Uterus (tissue), 4 donors: ENCODE data around the gene USP26. TPM values are rescaled to one million over a fixed set of nuclear protein-coding genes. Genes with fewer than 3 reads are reported as not detected.

Experiments used
- DNase-seq, 2 donors: peaks; one replicate each; pipeline ENCODE4 v3.0.0-alpha.2; 2019 to 2020
- H3K27ac ChIP-seq, 2 donors: fragments of 200-600 bp; sonication (generic); 1 replicate in 1 of 2; 2 replicates in 1 of 2; pipeline ENCODE4 v1.5.1; 2016 to 2018
- H3K27me3 ChIP-seq, 2 donors: fragments of 200-600 bp; sonication (generic); one replicate each; pipeline ENCODE4 v1.5.1; 2018 to 2019; ENCODE audit warnings: control low read depth in 1 of 2
- H3K36me3 ChIP-seq, 2 donors: fragments of 200-600 bp; sonication (generic); one replicate each; pipeline ENCODE4 v1.5.1; 2019; ENCODE audit warnings: control low read depth in 1 of 2
- H3K4me1 ChIP-seq, 2 donors: fragments of 200-600 bp; sonication (generic); one replicate each; pipeline ENCODE4 v1.5.1; 2018 to 2019; ENCODE audit warnings: control low read depth in 1 of 2
- H3K4me3 ChIP-seq, 2 donors: fragments of 200-600 bp; sonication (generic); 1 replicate in 1 of 2; 2 replicates in 1 of 2; pipeline ENCODE4 v1.5.1; 2018 to 2019; ENCODE audit warnings: mild to moderate bottlenecking in 1 of 2
- H3K9me3 ChIP-seq, 2 donors: fragments of 200-600 bp; sonication (generic); one replicate each; pipeline ENCODE4 v1.5.1; 2019; ENCODE audit warnings: control low read depth in 1 of 2
- CTCF ChIP-seq, 4 experiments: fragments of 200-600 bp in 2 of 4; fragments of 450-650 bp in 2 of 4; sonication (generic) in 2 of 4; IDR thresholded peaks; one replicate each; pipeline ENCODE4 v1.5.1; 2016 to 2019; ENCODE audit warnings: antibody characterized with exemption in 4 of 4, mild to moderate bottlenecking in 2 of 4, moderate library complexity in 1 of 4
- POLR2A ChIP-seq, 2 donors: fragments of 450-650 bp; IDR thresholded peaks; one replicate each; pipeline ENCODE4 v1.6.1; 2016; ENCODE audit warnings: antibody characterized with exemption in 2 of 2, mild to moderate bottlenecking in 1 of 2, moderate library complexity in 1 of 2
- intact Hi-C: fragments of 100-400 bp; cut with DNase I; formaldehyde crosslinking; loops from one replicate; pipeline ENCODE4 v1.15.1; 2023; ENCODE audit warnings: low total_unique reads
- total RNA-seq, 4 donors: library from RNA; depleted of rRNA in 3 of 4; stranded (reverse); fragments of >200 nt in 3 of 4; gene quantifications; one replicate each; pipeline versions ENCODE4 v1.1.0 to v1.2.4, GENCODE V29; 2014 to 2023
- donor health status: DM: yes; HTN: yes; CAD: no.

Gene USP26
- total RNA-seq, 4 donors from 2014 or later: not detected

GRCh38 chrX:133042260-133042659 is 54.6 kb downstream of the USP26 start:
- H3K27me3 ChIP-seq: no peaks in the 10 kb centered on the region
- no peaks in the 10 kb centered on the region for H3K4me1 ChIP-seq
- no peak for TF ChIP-seq POLR2A (IDR thresholded peaks at IDR 0.05)
- TF ChIP-seq CTCF (IDR thresholded peaks at IDR 0.05): no peak
- H3K36me3 ChIP-seq: no peaks in the 10 kb centered on the region
- DNase-seq: no peak
- intact Hi-C loops: no loop called here
- no peaks in the 10 kb centered on the region for H3K9me3 ChIP-seq
- no peak overlapping the region for H3K4me3 ChIP-seq
- H3K27ac ChIP-seq: no peak overlapping the region

DNA sequence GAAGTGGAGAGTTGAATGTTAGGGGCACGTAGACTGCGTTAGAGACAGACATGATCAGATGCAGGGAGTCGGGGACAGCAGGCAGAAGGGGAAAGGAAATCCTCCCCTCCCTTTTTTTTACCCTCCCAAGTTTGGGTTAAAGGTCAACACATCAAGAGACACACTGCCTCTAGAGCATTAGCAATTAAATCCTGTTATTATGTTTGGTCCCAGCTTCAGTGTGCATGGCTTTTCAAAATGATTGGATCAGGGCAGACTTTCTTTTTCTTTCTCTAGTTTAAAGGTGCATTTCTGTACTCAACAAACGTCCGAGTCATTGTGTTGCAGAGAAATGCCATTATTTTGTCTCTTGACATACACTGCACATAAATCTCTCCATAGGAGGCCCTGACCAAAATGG is 63.9 kb downstream of the USP26 start:
- no peak for TF ChIP-seq POLR2A (IDR thresholded peaks at IDR 0.05)
- no peak for TF ChIP-seq CTCF (IDR thresholded peaks at IDR 0.05)
- no peak for DNase-seq
- Histone ChIP-seq H3K4me1 (no peaks in the 10 kb centered on the region), H3K9me3 (no peaks in the 10 kb centered on the region), H3K36me3 (no peaks in the 10 kb centered on the region), H3K4me3 (no peak overlapping the region), H3K27ac (no peak overlapping the region), H3K27me3 (peaks cover 0 to 6% of the 10 kb centered on the region in 2 donors)
- intact Hi-C loops: no loop called here

- Histone ChIP-seq H3K27ac (no peak overlapping the region), H3K4me3 (no peak overlapping the region), H3K4me1 (no peaks in the 10 kb centered on the region), H3K36me3 (no peaks in the 10 kb centered on the region), H3K27me3 (no peaks in the 10 kb centered on the region), H3K9me3 (no peaks in the 10 kb centered on the region)
- intact Hi-C loops: no loop called here
- no peak for DNase-seq
- no peak for TF ChIP-seq CTCF (IDR thresholded peaks at IDR 0.05)
- no peak for TF ChIP-seq POLR2A (IDR thresholded peaks at IDR 0.05)
Observed at GRCh38 chrX:133018229-133018628, 78.7 kb downstream of the USP26 start.

GRCh38 chrX:133007458-133007857 is 89.5 kb downstream of the USP26 start:
- no peak overlapping the region for H3K4me3 ChIP-seq
- intact Hi-C loops: no loop called here

DNA sequence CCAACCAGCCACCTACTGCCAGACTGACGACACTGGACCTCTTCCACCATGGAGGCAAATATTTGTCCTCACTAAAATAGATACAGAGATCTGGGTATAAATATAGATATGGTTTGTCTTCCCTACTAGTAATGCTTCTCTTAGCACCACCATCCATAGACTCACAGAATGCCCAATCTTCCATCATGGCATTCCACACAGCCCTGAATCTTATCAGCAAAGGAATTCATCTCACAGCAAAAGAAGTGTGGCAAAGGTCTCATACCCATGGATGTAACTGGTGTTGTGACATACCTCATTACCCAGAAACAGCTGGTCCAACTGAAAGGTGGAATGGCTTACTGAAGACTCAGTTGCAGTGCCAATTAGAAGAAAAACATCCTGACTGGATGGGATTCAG is 91.3 kb downstream of the USP26 start:
- no peak for TF ChIP-seq POLR2A (IDR thresholded peaks at IDR 0.05)
- TF ChIP-seq CTCF (IDR thresholded peaks at IDR 0.05): no peak
- Histone ChIP-seq H3K4me1 (no peaks in the 10 kb centered on the region), H3K27ac (no peak overlapping the region), H3K9me3 (no peaks in the 10 kb centered on the region), H3K4me3 (no peak overlapping the region), H3K36me3 (no peaks in the 10 kb centered on the region), H3K27me3 (peaks cover 0 to 6% of the 10 kb centered on the region in 2 donors)
- intact Hi-C loops: no loop called here
- DNase-seq: no peak

More at GRCh38 chrX:133007458-133007857, 89.5 kb downstream of the USP26 start:
- DNase-seq: no peak
- Histone ChIP-seq H3K4me1 (no peaks in the 10 kb centered on the region), H3K36me3 (no peaks in the 10 kb centered on the region), H3K27me3 (no peaks in the 10 kb centered on the region), H3K27ac (no peak overlapping the region), H3K9me3 (no peaks in the 10 kb centered on the region)
- TF ChIP-seq POLR2A (IDR thresholded peaks at IDR 0.05) (no peak), CTCF (IDR thresholded peaks at IDR 0.05) (no peak)
